Measurements from ENCODE around the gene CYYR1.

DNA sequence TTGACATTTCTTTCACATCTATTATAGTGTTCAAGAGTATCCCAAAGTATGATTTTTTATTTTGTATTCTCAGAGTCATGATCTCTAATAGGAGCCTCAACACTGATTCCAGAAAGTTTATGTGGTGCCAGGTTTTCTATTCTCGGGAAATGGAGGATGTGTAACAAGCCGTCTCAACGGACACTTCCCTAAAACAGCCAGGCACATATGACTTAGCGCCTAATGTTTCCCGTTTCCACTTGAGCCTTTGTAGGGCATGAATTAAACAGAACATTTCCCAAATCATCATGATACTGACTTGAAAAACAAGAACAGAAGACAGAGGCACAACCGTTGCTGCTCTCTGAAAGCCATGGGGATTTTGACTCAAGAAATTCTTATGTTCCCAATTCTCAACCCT lies 8.0 kb downstream of the CYYR1 start:
- TF ChIP-seq POLR2AphosphoS5 (IDR thresholded peaks at IDR 0.05; ENCODE audit: borderline replicate concordance, low read depth, low read length), result no peak
- no peak for TF ChIP-seq EZH2 (IDR thresholded peaks at IDR 0.05)
- TF ChIP-seq FOXP2 (optimal IDR thresholded peaks at IDR 0.05; ENCODE audit: control extremely low read depth, extremely low read length, insufficient read depth), result no peak
